GM19395 (cell line): ENCODE data around the gene BPGM.

Experiments
- ATAC-seq: cut with Tn5 transposase; IDR thresholded peaks from one replicate; pipeline ENCODE4 v1.9.1; 2021; ENCODE audit warnings: mild to moderate bottlenecking, moderate library complexity; ENCODE audit not compliant: unreplicated experiment

Gene BPGM

DNA sequence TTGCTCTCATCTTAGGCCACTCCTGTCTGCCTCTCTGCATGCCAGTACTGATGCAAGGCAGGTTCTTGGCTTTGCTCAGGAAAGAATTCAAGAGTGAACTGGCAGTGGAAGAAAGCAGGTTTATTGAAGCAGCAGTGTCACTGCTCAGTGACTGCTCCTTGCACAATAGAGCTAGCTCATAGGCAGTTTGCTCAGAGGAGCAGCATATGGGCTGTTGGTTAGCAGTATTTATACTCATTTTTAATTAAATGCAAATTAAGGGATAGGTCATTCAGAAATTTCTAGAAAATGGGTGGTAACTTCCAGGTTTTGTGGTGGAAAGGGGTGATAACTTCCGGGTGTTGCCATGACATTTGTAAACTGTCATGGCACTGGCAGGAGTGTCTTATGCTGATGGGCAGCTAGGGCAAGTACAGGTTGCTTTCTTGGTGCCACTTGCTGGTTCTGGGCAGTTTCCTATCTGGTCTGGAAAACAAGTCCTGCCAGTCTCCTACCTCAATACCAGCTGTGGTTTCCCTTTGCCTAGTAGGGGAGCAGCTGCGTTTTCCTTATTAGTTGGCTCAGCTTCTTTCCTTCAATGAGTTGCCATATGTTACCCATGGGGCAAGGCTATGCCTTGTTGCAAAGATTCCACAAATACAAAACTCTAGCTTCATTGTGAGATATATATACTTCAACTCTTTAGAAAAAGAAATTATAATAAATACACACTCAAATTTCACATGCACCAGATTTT is 68.0 kb downstream of the BPGM start:
- no peak for ATAC-seq

DNA sequence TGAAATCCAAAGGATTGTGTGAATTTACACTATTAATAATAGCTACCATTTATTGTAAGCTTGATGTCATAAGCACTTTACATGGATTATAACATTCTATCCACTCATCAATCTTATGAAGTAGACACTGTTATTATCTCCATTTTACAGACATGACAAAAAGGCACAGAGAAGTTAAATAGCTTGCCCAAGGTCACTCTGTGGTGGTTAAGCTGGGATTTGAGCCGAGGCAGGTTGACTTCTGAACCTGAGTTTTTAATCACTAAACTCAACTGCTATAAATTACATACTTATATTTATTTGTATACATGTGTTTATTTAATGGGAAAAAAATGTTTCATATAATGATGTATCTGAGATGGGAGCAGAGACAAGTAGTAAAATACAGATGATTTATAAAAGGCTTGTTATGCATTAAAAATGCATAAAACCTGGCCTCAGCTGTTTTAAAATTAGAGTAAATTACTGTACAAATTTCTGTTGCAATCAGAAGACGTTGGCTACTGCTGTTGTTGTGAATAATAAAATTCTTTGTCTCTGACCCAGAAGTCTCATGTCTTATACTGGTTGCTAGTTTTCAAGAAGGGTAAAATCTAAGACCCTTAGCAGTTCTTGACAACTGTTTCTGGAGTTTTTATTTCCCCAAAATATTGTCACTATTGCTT is 71.7 kb downstream of the BPGM start:
- ATAC-seq: no peak

DNA sequence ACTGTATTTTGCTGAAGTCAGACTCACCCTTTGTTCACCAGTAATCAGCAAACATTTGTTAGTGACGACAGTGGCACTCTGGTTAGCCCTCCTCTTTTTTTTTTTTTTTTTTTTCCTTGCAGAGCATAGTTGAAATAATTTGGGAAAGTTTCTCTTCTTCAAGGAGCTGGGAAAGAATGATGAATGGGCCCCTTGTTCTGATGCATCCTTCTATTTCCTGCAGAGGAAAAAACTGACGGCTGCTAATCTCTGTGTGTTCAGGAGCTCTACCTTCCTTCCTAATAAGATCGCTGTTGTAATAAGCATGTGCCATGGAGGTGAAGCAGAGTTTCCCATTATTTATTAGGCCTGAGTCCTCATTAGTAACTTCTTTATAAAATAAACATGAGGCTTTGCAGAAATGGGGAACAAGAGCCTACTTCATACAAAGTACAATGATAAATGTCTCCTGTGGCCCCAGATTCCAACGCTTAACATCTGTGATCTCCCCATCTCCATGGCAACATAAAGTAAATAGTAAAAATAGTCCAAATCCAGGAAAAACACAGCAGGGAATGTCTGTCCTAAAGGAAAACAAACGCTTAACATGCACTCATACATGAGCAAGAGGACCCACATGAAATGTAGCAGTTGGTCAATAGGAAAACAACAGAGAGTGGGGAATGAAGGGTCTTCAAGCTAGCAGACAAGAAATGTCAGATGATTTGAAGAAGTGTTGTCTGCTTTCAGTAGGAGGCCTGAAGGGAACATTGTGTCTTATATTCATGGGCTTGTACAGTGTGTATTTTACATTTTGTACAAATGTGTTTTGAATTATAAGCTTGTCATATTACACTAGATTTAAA is 73.7 kb downstream of the BPGM start:
- no peak for ATAC-seq

DNA sequence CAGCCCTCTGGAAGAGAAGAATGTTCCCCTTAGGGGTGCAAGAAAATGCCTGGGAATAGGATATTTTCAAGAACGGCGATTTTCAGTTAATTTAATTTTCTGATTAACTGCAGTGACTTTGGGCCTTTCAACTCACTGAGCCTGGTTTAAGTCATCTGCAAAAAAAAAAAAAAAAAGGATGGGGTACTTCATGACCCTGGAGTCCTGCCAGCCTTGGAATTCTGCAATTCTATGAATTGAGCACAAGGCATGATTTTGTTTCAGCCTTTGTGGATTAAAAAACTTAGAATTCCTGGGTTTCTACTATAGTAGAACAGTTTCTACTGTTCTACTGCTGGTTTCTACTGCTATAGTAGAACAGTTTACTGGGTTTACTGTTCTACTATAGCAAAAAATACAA is 74.5 kb downstream of the BPGM start:
- no peak for ATAC-seq

DNA sequence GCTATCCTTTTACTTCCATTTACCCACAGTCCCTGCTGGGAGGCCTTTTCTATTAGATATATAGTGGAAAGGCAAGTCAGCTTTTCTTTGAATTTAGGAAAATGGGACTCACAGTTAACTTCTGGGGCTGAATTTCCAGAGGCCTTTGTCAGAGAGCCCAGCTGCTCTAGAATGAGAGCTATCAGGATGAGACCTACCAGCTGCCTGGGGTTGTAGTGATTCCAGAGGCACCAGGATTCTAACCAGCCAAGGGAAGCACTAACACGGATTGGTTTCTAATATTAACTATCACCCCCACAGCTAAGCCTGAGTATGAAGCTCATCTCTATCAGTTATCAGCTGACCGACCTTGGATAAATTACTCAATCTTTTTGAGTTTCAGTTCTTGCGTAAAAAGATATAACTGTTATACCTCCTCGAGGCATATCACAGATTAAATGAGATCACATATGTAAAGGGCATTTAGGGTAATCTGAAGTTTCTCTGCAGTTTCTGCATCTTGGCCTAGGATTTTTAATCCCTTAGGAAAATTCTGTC is 76.2 kb downstream of the BPGM start:
- ATAC-seq: no peak

- ATAC-seq: no peak
Measured at GRCh38 chr7:134723892-134724291, 77.2 kb downstream of the BPGM start.

GRCh38 chr7:134724606-134725005 is 78.0 kb downstream of the BPGM start:
- ATAC-seq: no peak

GRCh38 chr7:134726581-134726980 is 79.9 kb downstream of the BPGM start:
- ATAC-seq: no peak

- ATAC-seq: no peak
Measured at GRCh38 chr7:134727711-134728110, 81.1 kb downstream of the BPGM start.
